Measurements from ENCODE around the gene SEPTIN2. TPM values are rescaled to one million over a fixed set of nuclear protein-coding genes. Genes with fewer than 3 reads are reported as not detected.
"Not testable (repeated sequence)": the region's sequence is repeated elsewhere in the genome, so short reads cannot be mapped to it uniquely, and the experiment has no call there.

SEPTIN2 gene
- total and polyA plus RNA-seq, 10 of the 15 experiments (the other 5 are each of a cell fraction or from before 2014, with no cell fraction given): 169 to 474 (median 269) TPM

DNA sequence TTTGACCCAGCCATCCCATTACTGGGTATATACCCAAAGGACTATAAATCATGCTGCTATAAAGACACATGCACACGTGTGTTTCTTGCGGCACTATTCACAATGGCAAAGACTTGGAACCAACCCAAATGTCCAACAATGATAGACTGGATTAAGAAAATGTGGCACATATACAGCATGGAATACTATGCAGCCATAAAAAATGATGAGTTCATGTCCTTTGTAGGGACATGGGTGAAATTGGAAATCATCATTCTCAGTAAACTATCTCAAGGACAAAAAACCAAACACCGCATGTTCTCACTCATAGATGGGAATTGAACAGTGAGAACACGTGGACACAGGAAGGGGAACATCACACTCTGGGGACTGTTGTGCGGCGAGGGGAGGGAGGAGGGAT, 81.1 kb downstream of the SEPTIN2 start:
- ATAC-seq; H3K4me3 ChIP-seq; RAD21 ChIA-PET (ENCODE audit: unreplicated experiment); H4K20me1 ChIP-seq (ENCODE audit: control insufficient read depth, insufficient read depth); H3K27ac ChIP-seq (ENCODE audit: control insufficient read depth, insufficient read depth); FAIRE-seq; H3K27me3 ChIP-seq (replicated peaks in 1 of 2; ENCODE audit: control insufficient read depth in 2 of 2, insufficient read depth in 2 of 2, low read length in 1 of 2); H2AFZ ChIP-seq (ENCODE audit: control insufficient read depth, low read depth, low read length); POLR2A ChIA-PET; in situ Hi-C loops (cut with MboI); H3K4me2 ChIP-seq (ENCODE audit: control insufficient read depth, insufficient read depth); BruUV-seq (replicated peaks); H3K79me2 ChIP-seq (ENCODE audit: control insufficient read depth, insufficient read depth, low read length); DNase-seq (ENCODE audit: low read depth, low spot score); H3K36me3 ChIP-seq (ENCODE audit: control insufficient read depth in 2 of 2, insufficient read depth in 2 of 2, low read length in 1 of 2); H3K9me3 ChIP-seq (replicated peaks; ENCODE audit: control insufficient read depth, insufficient read depth, low read length); H3K9ac ChIP-seq (ENCODE audit: control insufficient read depth, insufficient read depth, low read length); SMC1A ChIA-PET (ENCODE audit: uncharacterized antibody, unreplicated experiment): not testable (repeated sequence)
- CTCF ChIA-PET: interaction anchor here (1.3 kb wide), 1 partner anchor 10 kb away, joined by 3 read pairs; no protein-coding TSS in a partner anchor
- WGBS (ENCODE audit: insufficient coverage, insufficient replicate concordance, low lambda C conversion rate, missing lambda C conversion rate): 98% methylated on average over 6 of the region's 6 CpGs
- intact Hi-C loops (cut with micrococcal nuclease; ENCODE audit: unreplicated experiment): loop anchor here (10.0 kb wide), 1 partner anchor 142 kb away; no protein-coding TSS in a partner anchor
- peaks cover 21% of the 10 kb centered on the region for H3K4me1 ChIP-seq (ENCODE audit: control insufficient read depth, insufficient read depth, low read length)

DNA sequence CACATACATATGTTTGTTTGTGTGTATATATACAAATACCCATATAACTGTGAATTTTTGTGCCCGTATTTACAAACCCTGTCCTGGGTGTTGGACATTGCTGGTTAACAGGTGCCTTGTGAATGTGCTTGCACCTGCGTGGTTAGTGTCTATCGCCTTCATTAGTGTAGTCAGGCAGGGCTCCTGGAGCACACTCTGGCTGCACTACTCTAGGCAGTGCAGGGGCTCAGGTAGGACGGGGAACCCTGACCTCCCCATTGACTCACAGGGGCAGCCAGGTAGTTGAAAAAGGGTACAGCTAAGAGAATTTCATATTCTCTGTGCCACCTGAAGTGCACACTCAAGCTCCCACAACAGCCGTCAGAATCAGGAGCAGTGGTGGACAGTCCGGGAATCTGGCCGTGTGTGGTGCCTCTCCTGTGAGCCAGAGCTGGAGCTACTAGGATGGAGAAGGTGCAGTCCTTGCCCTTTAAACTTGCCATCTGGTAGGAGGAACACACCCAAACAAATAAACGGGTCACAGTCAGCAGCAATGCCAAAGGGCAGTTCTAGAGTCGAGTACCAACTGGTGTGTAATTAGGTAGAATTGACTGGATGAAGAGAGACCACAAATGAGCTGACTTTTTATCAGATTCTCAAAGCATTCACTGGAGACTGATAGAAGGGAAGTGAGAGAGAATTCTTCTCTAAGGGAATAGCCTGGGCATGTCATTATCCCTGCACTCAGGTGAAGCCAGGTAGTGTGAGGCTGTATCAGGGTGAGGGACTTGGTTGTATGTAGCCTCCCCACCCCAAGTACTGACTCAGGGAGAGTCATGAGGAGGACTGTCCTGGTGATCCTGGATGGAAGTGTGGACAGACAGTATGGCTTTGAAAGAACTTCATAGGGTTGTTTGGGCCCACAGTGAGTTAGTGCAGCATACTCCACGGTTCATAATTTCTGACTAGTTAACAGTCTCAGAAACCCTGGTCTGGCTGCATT, 84.5 kb downstream of the SEPTIN2 start:
- no peak for ATAC-seq
- POLR2A ChIA-PET: no interaction called here
- FAIRE-seq: no peak
- no peak for TF ChIP-seq TARDBP (IDR thresholded peaks at IDR 0.05; ENCODE audit: borderline replicate concordance)
- TF ChIP-seq EGR1 (IDR thresholded peaks at IDR 0.05; ENCODE audit: borderline replicate concordance in 1 of 2, low read depth in 2 of 2, low read length in 2 of 2): no peak
- no peak for TF ChIP-seq SMAD5 (IDR thresholded peaks at IDR 0.05; ENCODE audit: low read depth)
- TF ChIP-seq, protein P1, sequence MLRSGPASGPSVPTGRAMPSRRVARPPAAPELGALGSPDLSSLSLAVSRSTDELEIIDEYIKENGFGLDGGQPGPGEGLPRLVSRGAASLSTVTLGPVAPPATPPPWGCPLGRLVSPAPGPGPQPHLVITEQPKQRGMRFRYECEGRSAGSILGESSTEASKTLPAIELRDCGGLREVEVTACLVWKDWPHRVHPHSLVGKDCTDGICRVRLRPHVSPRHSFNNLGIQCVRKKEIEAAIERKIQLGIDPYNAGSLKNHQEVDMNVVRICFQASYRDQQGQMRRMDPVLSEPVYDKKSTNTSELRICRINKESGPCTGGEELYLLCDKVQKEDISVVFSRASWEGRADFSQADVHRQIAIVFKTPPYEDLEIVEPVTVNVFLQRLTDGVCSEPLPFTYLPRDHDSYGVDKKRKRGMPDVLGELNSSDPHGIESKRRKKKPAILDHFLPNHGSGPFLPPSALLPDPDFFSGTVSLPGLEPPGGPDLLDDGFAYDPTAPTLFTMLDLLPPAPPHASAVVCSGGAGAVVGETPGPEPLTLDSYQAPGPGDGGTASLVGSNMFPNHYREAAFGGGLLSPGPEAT (IDR thresholded peaks at IDR 0.05; ENCODE audit: low read depth): no peak
- TF ChIP-seq POLR2AphosphoS5 (IDR thresholded peaks at IDR 0.05; ENCODE audit: low read length): no peak
- TF ChIP-seq RB1 (IDR thresholded peaks at IDR 0.05; ENCODE audit: borderline replicate concordance): no peak
- TF ChIP-seq DPF2 (IDR thresholded peaks at IDR 0.05): no peak
- no peak for TF ChIP-seq SRF (IDR thresholded peaks at IDR 0.05; ENCODE audit: low read depth in 2 of 2, low read length in 2 of 2)
- no peak for TF ChIP-seq YY1 (IDR thresholded peaks at IDR 0.05; ENCODE audit: low read depth, low read length)
- TF ChIP-seq EP300 (IDR thresholded peaks at IDR 0.05; ENCODE audit: borderline replicate concordance in 1 of 2, control insufficient read depth in 1 of 2, low read depth in 2 of 2, low read length in 2 of 2): no peak
- TF ChIP-seq, protein P2, sequence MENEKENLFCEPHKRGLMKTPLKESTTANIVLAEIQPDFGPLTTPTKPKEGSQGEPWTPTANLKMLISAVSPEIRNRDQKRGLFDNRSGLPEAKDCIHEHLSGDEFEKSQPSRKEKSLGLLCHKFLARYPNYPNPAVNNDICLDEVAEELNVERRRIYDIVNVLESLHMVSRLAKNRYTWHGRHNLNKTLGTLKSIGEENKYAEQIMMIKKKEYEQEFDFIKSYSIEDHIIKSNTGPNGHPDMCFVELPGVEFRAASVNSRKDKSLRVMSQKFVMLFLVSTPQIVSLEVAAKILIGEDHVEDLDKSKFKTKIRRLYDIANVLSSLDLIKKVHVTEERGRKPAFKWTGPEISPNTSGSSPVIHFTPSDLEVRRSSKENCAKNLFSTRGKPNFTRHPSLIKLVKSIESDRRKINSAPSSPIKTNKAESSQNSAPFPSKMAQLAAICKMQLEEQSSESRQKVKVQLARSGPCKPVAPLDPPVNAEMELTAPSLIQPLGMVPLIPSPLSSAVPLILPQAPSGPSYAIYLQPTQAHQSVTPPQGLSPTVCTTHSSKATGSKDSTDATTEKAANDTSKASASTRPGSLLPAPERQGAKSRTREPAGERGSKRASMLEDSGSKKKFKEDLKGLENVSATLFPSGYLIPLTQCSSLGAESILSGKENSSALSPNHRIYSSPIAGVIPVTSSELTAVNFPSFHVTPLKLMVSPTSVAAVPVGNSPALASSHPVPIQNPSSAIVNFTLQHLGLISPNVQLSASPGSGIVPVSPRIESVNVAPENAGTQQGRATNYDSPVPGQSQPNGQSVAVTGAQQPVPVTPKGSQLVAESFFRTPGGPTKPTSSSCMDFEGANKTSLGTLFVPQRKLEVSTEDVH (IDR thresholded peaks at IDR 0.05; ENCODE audit: low read depth, partially characterized antibody): no peak

More for the DNA sequence above, 84.5 kb downstream of the SEPTIN2 start:
- ChIA-PET SMC1A (ENCODE audit: uncharacterized antibody, unreplicated experiment) (interaction anchor here (1.3 kb wide), 1 partner anchor 34 kb away, joined by 3 read pairs; no protein-coding TSS in a partner anchor), CTCF (interaction anchor here (1.5 kb wide), 1 partner anchor 9 kb away, joined by 5 read pairs; no protein-coding TSS in a partner anchor), RAD21 (ENCODE audit: unreplicated experiment) (no interaction called here)
- Histone ChIP-seq H3K4me3 (no peak overlapping the region), H3K27ac (ENCODE audit: control insufficient read depth, insufficient read depth) (no peak overlapping the region), H4K20me1 (ENCODE audit: control insufficient read depth, insufficient read depth) (no peaks in the 10 kb centered on the region), H3K4me1 (ENCODE audit: control insufficient read depth, insufficient read depth, low read length) (no peaks in the 10 kb centered on the region), H2AFZ (ENCODE audit: control insufficient read depth, low read depth, low read length) (no peak overlapping the region), H3K4me2 (ENCODE audit: control insufficient read depth, insufficient read depth) (no peak overlapping the region), H3K9me3 (replicated peaks; ENCODE audit: control insufficient read depth, insufficient read depth, low read length) (no peaks in the 10 kb centered on the region), H3K36me3 (ENCODE audit: control insufficient read depth in 2 of 2, insufficient read depth in 2 of 2, low read length in 1 of 2) (peaks cover 0 to 4% of the 10 kb centered on the region in 2 experiments; a peak in 1 of 4 replicates), H3K79me2 (ENCODE audit: control insufficient read depth, insufficient read depth, low read length) (no peaks in the 10 kb centered on the region; the same call in 1 of the 2 replicates), H3K27me3 (replicated peaks in 1 of 2; ENCODE audit: control insufficient read depth in 2 of 2, insufficient read depth in 2 of 2, low read length in 1 of 2) (no peaks in the 10 kb centered on the region), H3K9ac (ENCODE audit: control insufficient read depth, insufficient read depth, low read length) (no peak overlapping the region)
- no TSS peak for BruUV-seq (replicated peaks)
- DNase-seq (ENCODE audit: low read depth, low spot score): no peak
- intact Hi-C loops (cut with micrococcal nuclease; ENCODE audit: unreplicated experiment) (loop anchor here (10.0 kb wide), 1 partner anchor 145 kb away; no protein-coding TSS in a partner anchor), in situ Hi-C loops (cut with MboI) (no loop called here)
- 85% methylated on average over 10 of the region's 10 CpGs for WGBS (ENCODE audit: insufficient coverage, insufficient replicate concordance, low lambda C conversion rate, missing lambda C conversion rate)

Measured in GM12878 (cell line).